ENCODE data around the gene MYEF2.

MYEF2 gene

GRCh38 chr15:48085591-48085930 is 92.5 kb downstream of the MYEF2 start:
- DNase-seq = no peak

DNA sequence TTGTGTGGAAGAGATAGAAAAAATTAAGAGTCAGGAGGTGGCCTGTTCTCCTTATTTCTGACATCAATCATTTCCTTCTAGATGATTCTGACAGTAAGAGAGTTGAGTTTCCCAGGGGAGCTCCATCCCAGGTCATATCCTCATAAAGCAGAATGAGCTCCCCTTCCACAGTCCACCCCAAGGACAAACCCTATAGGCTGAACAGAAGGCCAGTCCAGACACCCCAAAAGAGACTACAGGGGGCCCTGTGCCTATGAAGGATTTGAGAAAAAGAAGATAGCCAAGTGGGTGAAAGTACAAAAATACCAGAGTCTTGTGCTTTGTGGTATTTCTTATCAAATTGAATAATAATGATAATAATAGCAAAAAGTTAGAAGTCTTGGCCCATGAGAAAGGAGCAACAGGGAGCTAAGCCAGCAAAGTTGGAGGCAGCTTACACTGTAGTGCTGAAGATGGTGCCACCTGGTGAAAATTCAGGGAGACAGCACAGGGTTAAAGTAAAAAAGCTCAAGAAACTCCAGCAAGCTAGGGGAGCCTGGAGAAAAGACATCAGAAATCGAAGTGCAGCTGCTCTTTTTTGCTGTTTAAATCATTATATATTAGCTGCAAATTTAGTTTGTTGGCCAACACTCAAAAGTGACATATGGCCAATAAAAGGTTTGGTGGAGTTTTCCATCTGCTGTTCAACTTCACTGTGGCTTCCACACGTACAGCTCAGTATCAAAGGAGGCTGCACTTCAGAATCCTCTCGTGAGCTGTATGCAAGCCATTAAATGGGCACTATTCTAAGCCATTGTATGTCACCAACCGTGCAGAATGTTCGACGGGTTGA is 93.1 kb downstream of the MYEF2 start:
- no peak for DNase-seq

Measured in NCI-H526 treated with DMSO at 0.1 percent for 48 hours (cell line).